GM19193 (cell line): Measurements from ENCODE around the gene CAD.

ENCODE experiments used
- POLR2A ChIP-seq: IDR thresholded peaks from 4 replicates; pipeline ENCODE4 v1.6.1; 2011; ENCODE audit not compliant: insufficient read depth, insufficient read length; ENCODE audit errors: extremely low read depth

The CAD gene

DNA sequence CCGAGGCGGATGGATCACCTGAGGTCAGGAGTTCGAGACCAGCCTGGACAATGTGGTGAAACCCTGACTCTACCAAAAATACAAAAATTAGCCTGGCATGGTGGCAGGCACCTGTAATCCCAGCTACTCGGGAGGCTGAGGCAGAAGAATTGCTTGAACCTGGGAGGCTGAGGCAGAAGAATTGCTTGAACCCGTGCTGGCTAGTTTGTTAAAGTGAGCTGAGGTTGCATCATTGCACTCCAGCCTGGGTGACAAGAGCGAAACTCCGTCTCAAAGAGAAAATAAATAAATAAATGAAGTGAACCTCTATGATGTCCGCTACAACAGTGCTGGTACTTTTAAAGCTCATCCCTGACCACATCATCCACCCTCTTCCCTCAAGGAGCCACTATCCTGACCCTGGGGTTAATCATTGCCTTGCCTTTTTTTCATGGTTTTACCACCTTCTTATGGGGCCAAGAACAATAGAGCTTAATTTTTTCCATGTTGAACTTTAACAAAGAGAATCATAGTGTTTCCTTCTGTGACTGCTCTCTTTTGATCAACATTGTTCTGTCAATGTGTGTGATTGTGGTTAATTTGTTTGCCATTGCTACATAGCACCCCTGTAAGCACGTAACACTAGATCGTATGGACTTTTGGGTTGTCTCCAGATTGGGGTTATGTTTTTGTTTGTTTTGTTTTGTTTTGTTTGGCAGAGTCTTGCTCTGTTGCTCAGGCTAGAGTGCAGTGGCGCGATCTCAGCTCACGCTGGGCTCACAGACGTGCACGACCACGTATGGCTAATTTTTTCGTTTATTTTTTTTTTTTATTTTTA lies 22.4 kb upstream of the CAD start:
- TF ChIP-seq POLR2A = no peak

DNA sequence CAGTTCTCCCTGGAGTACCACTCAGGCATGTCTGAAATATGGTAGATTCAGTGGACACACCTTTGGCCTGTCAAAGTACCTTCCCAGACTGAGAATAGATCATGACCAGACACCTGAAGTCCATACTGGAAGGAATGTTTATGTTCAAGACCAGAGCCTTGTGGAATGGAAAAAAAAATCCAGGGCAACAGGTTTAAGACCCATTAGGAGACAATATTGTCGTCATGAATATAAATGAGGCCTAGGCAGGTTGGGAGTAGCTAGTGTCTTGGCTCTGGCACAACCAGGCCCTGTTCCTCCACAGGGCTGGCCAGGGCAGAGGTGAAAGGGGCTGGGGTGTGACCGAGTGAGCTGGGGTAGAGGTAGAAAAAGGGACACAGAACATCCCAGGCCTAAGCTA lies 18.5 kb upstream of the CAD start:
- TF ChIP-seq POLR2A = no peak

DNA sequence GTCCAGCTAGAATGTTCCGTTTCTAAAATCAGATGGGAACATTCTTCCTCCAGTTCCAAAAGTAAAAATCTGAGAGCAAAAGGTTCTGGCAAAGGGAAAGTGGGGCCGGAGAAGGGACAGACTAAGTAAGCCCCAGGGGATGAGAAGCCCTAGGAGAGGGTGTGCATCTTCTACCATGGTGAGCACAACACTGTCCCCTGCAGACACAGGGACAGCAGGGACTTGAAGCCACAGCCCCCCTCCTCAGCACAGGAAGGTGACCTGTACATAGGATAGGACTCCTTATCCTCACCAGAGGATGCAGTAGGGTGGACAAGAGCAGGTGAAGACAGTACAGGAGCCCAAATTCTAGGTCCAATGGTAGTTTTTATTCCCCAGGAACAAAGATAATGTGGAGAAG lies 17.9 kb upstream of the CAD start:
- TF ChIP-seq POLR2A = no peak

DNA sequence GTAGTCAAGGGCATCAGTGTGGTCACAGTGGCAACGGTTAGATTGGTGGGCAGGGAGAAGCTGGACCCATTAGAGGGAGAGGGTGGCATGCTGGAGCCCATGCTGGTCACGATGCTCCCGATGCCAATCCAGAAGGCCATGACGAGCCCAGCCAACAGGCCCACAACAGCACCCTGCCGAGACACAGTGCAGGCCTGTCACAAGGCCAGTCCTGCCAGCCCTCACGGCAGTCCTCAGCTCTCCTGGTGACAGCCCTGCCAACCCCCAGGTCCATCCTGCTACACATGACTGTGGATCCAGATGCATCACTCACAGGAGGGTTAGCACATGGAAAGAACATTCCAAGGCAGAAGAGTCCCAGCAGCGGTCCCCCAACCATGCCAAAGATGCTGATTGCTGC lies 15.5 kb upstream of the CAD start:
- no peak for TF ChIP-seq POLR2A

DNA sequence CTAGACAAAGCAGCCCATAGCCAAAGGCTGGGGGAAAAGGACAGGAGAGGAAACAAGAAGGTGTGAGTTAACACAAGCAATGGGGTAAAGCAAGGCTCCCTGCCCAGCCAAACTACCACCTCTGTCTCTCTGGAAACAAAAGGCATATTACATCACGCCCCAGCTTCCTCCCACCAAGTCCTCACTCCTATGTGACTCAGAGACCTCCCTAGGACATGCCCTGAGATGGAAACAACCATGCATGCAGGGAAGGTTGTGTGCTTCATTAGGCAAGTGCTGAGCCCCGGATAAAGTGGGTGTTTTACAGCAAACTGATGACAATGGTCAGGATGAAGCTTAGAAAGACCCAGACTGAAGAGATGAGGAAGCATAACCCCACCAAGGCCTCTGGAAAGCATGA lies 14.3 kb upstream of the CAD start:
- TF ChIP-seq POLR2A = no peak

DNA sequence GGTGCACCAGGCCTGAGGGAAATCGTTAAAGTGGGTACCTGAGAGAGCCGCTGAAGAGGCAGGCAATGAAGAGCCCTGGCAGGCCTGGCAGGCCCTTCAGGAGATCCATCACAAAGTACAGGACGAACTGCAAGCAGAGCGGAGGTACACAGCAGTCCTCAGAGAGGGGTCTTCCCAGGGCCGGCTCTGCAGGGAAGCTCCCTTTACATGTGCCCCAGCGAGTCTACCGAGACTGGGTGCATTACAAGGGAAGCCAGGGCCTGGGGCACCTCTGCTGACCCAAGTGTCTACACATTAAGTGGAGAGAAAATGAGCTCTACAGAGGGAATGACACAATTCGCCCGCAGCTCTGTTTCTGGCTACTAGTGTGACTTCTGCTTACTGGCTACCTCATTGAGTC lies 13.4 kb upstream of the CAD start:
- no peak for TF ChIP-seq POLR2A

DNA sequence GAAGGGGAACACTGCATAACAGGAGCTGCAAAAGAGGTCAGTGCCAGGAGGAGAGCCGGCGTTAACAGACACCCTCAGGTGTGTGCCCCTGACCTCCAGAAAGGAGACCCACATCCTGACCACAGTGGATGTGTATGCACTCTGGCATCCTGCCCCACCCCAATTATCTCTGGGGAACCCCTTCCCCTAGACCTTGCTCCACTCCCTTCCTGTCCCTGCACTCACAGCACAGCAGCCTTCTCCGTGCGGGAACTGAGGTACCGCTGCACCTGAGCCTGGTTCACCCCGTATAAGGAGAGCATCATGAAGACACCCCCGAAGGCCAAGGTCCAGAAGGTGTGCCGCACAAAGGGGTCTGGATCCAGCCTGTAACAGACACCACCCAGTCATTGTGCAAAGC lies 12.6 kb upstream of the CAD start:
- no peak for TF ChIP-seq POLR2A

DNA sequence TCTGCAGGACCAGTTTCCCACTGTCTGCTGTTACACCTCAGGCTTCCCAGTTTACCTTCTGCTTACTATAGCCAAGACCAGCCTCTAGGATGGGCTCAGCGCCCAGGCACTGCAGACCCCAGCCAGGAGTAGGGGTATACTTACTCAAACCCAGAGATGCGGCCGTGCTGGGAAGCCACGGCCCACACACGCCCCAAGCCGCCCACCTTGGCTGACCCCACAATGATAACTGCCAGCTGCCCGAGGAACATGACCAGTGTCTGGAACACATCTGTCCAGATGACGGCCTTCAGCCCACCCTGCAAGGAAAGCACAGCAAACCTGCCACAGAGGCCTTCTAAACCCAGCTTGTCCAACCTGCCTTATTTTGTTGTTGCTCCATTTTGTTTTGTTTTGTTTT lies 12.0 kb upstream of the CAD start:
- no peak for TF ChIP-seq POLR2A

DNA sequence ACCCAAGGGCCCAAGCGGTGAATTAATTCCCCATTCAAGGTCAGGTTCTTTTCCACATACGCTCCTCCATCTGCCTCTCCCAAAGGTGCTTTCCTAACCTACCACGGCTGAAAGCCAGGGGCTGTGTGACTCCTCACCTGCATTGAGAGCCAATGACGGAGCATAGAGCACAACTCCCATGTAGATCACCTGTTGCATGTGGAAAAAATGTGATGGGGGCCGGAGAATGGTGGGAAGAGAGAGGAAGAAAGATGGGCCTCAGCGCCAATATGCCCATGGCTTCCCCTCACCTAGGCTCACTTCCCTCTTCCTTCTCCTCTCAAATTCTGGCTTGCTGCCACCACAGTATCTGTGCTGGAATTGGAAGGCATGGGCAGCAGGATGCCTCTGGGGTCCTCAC lies 10.8 kb upstream of the CAD start:
- no peak for TF ChIP-seq POLR2A

DNA sequence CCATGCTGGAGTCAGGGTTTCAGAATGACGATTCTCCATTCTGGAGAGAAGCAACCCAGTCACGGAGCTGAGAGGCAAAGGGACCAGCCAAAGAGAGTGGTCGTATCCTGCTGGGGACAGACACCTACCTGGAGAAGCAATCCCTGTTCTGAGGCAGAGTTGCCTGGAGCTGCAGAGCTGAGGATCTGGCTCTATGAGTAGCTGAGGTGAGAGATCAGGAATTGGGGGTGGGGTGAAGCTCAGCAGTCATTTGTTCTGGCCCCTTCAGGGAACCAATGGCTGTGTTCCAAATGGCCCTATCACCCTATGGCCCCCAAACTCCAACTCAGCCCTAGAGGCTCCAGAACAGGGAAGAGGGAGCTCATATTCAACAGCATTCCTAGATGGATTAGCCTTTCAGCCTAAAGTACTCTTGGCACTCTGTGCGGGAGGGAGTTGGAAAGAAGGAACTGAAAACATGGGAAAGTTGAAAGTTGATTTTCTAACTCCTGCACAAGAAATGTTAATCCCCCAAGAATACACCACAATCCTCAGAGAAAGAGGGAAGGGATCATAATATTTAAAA lies 8.6 kb upstream of the CAD start:
- no peak for TF ChIP-seq POLR2A

DNA sequence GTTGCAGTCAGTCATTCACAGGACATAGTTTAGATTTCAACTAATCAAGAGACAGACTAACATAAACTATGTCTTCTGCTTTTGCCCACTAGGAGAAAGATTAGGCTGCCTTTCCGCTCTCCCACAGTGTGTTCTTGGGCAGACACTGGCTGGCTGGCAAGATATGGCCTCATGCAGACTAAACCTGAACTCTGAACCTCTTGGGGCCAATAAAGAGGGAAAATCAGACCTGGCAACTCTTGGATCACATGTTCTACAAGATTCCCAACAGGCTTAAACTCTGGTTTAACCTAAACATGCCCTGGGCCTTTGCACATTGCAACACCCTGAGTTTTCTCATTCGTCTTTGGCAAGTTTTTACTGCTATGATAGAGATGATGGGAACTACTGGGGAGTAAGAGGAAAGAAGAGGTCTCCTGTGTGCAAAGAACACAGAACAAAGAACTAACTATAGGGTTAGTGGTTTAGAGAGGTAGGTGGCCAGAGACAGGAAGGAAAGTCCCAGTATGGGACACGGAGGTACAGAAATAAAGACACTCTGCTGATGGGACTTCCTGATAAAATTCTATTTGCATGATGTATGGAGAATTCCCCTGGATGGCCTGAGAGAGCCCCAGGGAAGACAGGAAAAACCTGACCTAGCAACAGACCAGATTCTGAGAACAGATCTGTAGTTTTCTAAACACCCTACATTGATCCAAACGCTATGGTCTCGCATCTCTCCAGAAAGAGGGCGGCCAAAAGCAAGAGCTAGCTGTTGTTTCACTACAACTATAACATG lies 7.4 kb upstream of the CAD start:
- TF ChIP-seq POLR2A = no peak

DNA sequence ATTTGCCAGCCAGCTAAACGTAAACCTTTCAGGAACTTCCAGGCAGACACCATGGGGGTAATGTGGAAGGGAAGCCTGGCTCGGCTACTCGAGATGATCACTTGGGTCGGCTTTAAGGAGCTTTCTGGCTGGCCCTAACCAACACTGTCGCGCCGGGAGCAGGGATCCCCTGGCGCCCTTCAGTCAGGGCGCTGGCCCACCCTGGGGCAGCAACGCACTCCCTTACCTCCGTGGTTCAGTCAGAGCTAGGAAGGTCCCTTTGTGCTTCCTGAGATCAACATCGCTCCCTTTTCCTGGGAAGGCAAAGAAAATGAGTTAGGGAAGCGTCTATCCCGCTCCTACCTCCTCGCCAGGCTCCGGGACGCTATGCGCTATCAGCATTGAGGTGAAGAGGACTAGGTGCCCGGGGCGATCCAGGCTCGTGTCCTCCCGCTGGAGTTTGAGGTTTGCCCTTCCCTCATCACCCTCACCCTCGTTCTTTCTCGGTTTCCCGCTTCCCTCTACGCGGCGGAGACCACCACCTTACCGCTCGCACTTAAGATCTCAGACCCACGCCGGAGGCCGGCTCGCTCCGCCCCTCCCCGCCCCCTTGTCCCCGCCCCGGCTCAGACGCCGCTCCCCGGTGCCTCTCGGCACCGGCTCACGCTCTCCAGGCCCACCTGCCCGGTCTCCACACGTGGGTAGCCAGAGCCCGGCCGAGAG lies 5.8 kb upstream of the CAD start:
- no peak for TF ChIP-seq POLR2A

DNA sequence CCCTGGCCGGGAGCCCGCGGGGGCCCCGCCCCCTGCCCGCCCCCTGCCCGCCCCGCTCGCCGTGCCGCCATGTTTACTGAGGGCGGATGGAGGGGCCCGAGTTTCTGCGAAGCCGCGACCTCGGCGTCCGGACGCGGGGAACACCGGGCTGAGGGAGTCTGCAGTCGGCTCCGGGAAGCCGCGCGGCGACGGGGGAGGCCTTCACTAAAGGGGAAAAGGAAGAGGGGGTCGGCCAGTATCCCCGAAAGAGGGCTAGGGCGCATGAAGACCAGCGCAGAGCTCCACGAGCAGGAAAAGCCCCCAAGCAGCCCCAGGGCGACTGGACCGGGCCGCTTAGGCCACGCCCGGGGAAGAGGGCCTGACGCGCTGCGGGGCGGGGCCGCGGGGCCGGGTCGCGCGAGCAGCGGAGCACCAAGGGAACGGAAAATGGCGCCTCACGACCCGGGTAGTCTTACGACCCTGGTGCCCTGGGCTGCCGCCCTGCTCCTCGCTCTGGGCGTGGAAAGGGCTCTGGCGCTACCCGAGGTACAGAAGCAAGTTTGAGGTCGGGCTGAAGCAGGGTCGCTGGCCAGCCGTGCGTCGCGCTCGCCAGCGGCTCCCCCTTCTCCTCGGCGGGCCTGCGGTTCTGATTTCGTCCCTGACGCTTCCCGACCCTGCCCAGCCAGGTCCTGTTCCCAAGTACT lies 5.1 kb upstream of the CAD start, which contains the start of the genes ATRAID and SLC5A6:
Gene ATRAID, plus strand, starts transcription at position 99 of the 683 bp plus-strand sequence. Its CDS starts 328 bp downstream, at position 427.
Gene SLC5A6, minus strand, starts transcription at position 326 of the 683 bp plus-strand sequence. CDS start 4,618 bp downstream, outside the sequence.
- TF ChIP-seq POLR2A = peak; percentile 91
